ENCODE results near the gene SLC66A2. TPM values are rescaled to one million over a fixed set of nuclear protein-coding genes. Genes with fewer than 3 reads are reported as not detected.

The SLC66A2 gene
- total and polyA plus RNA-seq, 3 donors from 2014 or later = 72.5 to 143 (median 87.0) TPM

DNA sequence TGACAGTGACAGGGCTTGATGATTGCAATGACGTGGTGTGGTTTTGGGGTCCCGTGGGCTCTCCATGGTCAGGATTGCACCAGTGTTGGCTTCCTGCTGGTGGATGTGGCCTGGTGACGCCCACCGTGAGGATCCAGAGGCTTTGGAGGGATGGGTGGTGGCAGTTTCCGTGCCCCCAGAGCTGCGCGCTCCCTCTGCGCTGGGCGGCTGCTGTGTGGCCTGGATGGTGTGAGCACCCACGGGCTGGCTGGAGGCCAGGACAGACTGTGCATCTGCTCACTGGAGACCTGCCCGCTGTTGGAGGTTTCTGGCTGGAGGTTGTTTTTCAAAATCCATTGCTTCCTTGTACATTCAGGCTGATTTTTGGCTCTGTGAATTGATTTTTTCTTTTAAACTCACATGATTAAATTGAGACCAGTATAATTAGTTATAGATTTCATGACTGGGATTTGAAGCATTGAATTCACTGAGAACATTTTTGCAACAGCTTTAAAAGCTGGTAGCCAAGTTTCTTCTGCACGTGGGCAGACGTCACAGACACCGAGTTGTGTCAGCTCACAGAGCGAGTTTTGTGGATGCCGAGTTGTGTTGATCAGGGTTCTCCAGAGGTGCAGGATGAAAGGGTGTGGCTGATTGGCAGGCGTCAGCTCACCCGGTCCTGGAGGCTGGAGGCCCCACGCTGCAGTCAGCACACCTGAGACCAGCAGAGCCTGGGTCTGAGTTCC lies 81.0 kb downstream of the SLC66A2 start:
- Histone ChIP-seq H3K27ac (no peak overlapping the region), H3K4me1 (no peaks in the 10 kb centered on the region), H3K27me3 (no peaks in the 10 kb centered on the region), H3K9me3 (no peaks in the 10 kb centered on the region), H3K36me3 (ENCODE audit: low read depth, missing control alignments) (no peaks in the 10 kb centered on the region), H3K4me3 (no peak overlapping the region)
- TF ChIP-seq, protein P1, sequence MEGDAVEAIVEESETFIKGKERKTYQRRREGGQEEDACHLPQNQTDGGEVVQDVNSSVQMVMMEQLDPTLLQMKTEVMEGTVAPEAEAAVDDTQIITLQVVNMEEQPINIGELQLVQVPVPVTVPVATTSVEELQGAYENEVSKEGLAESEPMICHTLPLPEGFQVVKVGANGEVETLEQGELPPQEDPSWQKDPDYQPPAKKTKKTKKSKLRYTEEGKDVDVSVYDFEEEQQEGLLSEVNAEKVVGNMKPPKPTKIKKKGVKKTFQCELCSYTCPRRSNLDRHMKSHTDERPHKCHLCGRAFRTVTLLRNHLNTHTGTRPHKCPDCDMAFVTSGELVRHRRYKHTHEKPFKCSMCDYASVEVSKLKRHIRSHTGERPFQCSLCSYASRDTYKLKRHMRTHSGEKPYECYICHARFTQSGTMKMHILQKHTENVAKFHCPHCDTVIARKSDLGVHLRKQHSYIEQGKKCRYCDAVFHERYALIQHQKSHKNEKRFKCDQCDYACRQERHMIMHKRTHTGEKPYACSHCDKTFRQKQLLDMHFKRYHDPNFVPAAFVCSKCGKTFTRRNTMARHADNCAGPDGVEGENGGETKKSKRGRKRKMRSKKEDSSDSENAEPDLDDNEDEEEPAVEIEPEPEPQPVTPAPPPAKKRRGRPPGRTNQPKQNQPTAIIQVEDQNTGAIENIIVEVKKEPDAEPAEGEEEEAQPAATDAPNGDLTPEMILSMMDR (IDR thresholded peaks at IDR 0.05) = no peak
- 74 to 80% methylated on average over 11 to 19 of the region's 19 CpGs for WGBS, 2 donors
- DNase-seq = peak; percentile 9
- intact Hi-C loops (cut with DNase I; ENCODE audit: low total_unique reads) = no loop called here

DNA sequence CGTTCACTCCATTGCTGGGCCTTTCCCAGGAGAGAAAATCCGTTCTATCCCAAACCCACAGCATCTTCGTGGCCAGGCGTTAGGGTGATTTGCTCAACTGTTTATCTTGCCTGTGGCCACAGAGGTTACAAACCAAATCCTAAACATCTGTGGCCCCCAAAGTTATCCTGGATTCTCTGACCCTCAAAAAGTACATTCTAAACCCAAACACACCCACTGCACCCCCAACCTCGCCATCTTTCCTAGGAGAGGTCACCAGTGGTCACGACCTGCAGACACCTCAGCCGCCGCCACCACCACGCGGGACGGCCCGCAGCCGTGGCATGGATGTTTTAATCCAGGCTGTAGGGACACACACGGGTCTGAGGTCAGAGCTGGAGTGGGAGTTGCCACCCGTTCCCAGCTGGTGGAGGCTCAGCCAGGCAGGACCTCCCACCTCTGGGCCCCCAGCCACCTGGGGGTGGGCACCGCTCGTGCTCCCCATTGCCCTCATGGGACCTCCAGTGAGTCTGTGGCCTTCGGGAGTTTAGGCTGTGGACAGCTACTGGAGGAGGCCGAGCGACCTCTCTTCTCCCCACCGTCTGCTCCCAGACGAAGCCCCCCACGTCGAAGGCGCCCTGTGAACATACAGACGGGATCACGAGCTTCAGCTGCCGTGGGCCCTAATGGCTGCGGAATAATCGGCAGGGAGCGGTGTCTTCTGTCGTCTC lies 81.7 kb downstream of the SLC66A2 start:
- intact Hi-C loops (cut with DNase I; ENCODE audit: low total_unique reads) = no loop called here
- no peak overlapping the region for H3K4me3 ChIP-seq
- TF ChIP-seq POLR2A (IDR thresholded peaks at IDR 0.05) = no peak
- TF ChIP-seq, protein P1 (IDR thresholded peaks at IDR 0.05) = no peak
- no peaks in the 10 kb centered on the region for H3K27me3 ChIP-seq
- no peaks in the 10 kb centered on the region for H3K9me3 ChIP-seq
- WGBS, 2 donors = 90 to 91% methylated on average over 15 to 32 of the region's 32 CpGs
- no peaks in the 10 kb centered on the region for H3K36me3 ChIP-seq (ENCODE audit: low read depth, missing control alignments)
- H3K4me1 ChIP-seq = no peaks in the 10 kb centered on the region
- DNase-seq = peak; percentile 6
- no peak overlapping the region for H3K27ac ChIP-seq

- DNase-seq = peak; percentile 10
Measured at GRCh38 chr18:79868811-79869541, 82.5 kb downstream of the SLC66A2 start.

DNA sequence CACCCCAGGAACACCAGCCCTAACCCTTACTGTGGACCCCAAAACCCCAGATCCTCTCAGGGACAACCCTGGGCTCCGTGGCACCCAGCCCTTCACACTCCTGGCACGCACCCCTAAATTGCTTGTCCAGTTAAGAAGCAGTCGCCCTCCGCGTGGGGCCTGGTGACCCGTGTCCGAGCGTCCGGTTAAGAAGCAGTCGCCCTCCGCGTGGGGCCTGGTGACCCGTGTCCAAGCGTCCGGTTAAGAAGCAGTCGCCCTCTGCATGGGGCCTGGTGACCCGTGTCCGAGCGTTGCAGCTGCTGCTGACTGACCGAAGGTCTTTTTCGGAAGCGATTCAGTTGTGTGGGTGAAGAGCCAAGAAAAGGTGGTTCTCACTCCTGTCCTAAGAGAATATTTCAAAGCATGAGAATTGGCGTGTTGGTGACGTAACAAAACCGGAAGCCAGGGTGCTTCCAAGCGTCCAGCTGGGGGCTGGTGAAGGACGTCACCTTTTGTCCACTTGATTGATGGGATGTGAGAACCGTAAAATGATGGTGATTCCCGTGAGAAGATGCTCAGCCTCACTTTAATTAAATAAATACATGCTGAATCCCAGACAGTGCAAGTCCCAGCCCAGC lies 83.2 kb downstream of the SLC66A2 start:
- H3K27me3 ChIP-seq = no peaks in the 10 kb centered on the region
- peak; percentile 9 for DNase-seq
- intact Hi-C loops (cut with DNase I; ENCODE audit: low total_unique reads) = no loop called here
- TF ChIP-seq, protein P1 (IDR thresholded peaks at IDR 0.05) = no peak
- no peak for TF ChIP-seq POLR2A (IDR thresholded peaks at IDR 0.05)
- H3K36me3 ChIP-seq (ENCODE audit: low read depth, missing control alignments) = no peaks in the 10 kb centered on the region
- no peaks in the 10 kb centered on the region for H3K9me3 ChIP-seq
- H3K4me3 ChIP-seq = no peak overlapping the region
- no peak overlapping the region for H3K27ac ChIP-seq
- WGBS, 2 donors = 93% methylated on average over 29 of the region's 29 CpGs
- no peaks in the 10 kb centered on the region for H3K4me1 ChIP-seq

More at GRCh38 chr18:79868811-79869541, 82.5 kb downstream of the SLC66A2 start:
- WGBS, 2 donors = 87 to 93% methylated on average over 15 to 32 of the region's 32 CpGs
- Histone ChIP-seq H3K4me1 (no peaks in the 10 kb centered on the region), H3K27me3 (no peaks in the 10 kb centered on the region), H3K4me3 (no peak overlapping the region), H3K36me3 (ENCODE audit: low read depth, missing control alignments) (no peaks in the 10 kb centered on the region), H3K27ac (no peak overlapping the region), H3K9me3 (no peaks in the 10 kb centered on the region)
- intact Hi-C loops (cut with DNase I; ENCODE audit: low total_unique reads) = no loop called here
- TF ChIP-seq, protein P1 (IDR thresholded peaks at IDR 0.05) = no peak
- no peak for TF ChIP-seq POLR2A (IDR thresholded peaks at IDR 0.05)

All from testis (tissue), 3 donors.